GM23338 (cell line): ENCODE measurements around the gene OR51G2. TPM values are rescaled to one million over a fixed set of nuclear protein-coding genes. Genes with fewer than 3 reads are reported as not detected.

Experiments used
- ATAC-seq: fragments of 200-7000 bp; cut with Tn5 transposase; 3 replicates; pipeline ENCODE4 v1.9.1; 2020
- DNase-seq: peaks from one replicate; pipeline ENCODE4 v3.0.0-alpha.2; 2015; ENCODE audit warnings: low spot score
- H2AFZ ChIP-seq: fragments of 200-600 bp; sonication (generic); 2 replicates; pipeline ENCODE4 v1.8.0; 2016; ENCODE audit warnings: antibody characterized with exemption, mild to moderate bottlenecking, moderate library complexity
- H3F3A ChIP-seq: fragments of 200-600 bp; sonication (generic); replicated peaks from 2 replicates; pipeline ENCODE4 v1.8.0; 2017; ENCODE audit warnings: antibody characterized with exemption, mixed run types, low read depth
- H3K27ac ChIP-seq: fragments of 200-600 bp; sonication (generic); 2 replicates; pipeline ENCODE4 v1.6.1; 2016; ENCODE audit warnings: low read depth
- H3K27me3 ChIP-seq: fragments of 200-600 bp; sonication (generic); 2 replicates; pipeline ENCODE4 v1.8.0; 2016; ENCODE audit warnings: mild to moderate bottlenecking, mixed run types, moderate library complexity; ENCODE audit not compliant: insufficient read depth
- H3K36me3 ChIP-seq: fragments of 200-600 bp; sonication (generic); 2 replicates; pipeline ENCODE4 v1.8.0; 2016; ENCODE audit warnings: mild to moderate bottlenecking; ENCODE audit not compliant: insufficient read depth
- H3K4me1 ChIP-seq: fragments of 200-600 bp; sonication (generic); 2 replicates; pipeline ENCODE4 v1.8.0; 2016; ENCODE audit warnings: mild to moderate bottlenecking, moderate library complexity; ENCODE audit not compliant: insufficient read depth
- H3K4me2 ChIP-seq: fragments of 200-600 bp; sonication (generic); 2 replicates; pipeline ENCODE4 v1.7.1; 2017; ENCODE audit warnings: mixed run types
- H3K4me3 ChIP-seq: fragments of 200-600 bp; sonication (generic); 2 replicates; pipeline ENCODE4 v1.6.1; 2016; ENCODE audit warnings: mixed run types
- H3K79me2 ChIP-seq: fragments of 200-600 bp; sonication (generic); replicated peaks from 2 replicates; pipeline ENCODE4 v1.8.0; 2017; ENCODE audit warnings: mild to moderate bottlenecking; ENCODE audit not compliant: insufficient read depth
- H3K9me2 ChIP-seq: fragments of 200-600 bp; sonication (generic); 2 replicates; pipeline ENCODE4 v1.8.0; 2017; ENCODE audit not compliant: insufficient read depth
- H4K20me1 ChIP-seq: fragments of 200-600 bp; sonication (generic); replicated peaks from 2 replicates; pipeline ENCODE4 v1.8.0; 2017; ENCODE audit warnings: mild to moderate bottlenecking; ENCODE audit not compliant: insufficient read depth
- H3K27ac Mint-ChIP-seq: 2 replicates; pipeline ENCODE4 v1.8.0; 2020; ENCODE audit warnings: inconsistent platforms, mild to moderate bottlenecking, moderate library complexity, mixed read lengths
- H3K27me3 Mint-ChIP-seq: 3 replicates; pipeline ENCODE4 v1.8.0; 2022; ENCODE audit warnings: low read depth, mild to moderate bottlenecking, moderate library complexity, mixed read lengths, inconsistent platforms; ENCODE audit not compliant: insufficient read depth, poor library complexity
- H3K36me3 Mint-ChIP-seq: 3 replicates; pipeline ENCODE4 v1.8.0; 2021; ENCODE audit warnings: low read depth, mild to moderate bottlenecking, inconsistent platforms, moderate library complexity, mixed read lengths
- H3K4me1 Mint-ChIP-seq: 3 replicates; pipeline ENCODE4 v1.8.0; 2020; ENCODE audit warnings: mild to moderate bottlenecking, inconsistent platforms, mixed read lengths
- H3K4me3 Mint-ChIP-seq: 3 replicates; pipeline ENCODE4 v1.8.0; 2021; ENCODE audit warnings: moderate library complexity, mild to moderate bottlenecking, inconsistent platforms, mixed read lengths
- H3K9me3 Mint-ChIP-seq: 3 replicates; pipeline ENCODE4 v1.8.0; 2020; ENCODE audit warnings: moderate library complexity, mild to moderate bottlenecking, inconsistent platforms, mixed read lengths
- CREB1 ChIP-seq: fragments of 250-450 bp; sonication (Bioruptor Pico); IDR thresholded peaks from 2 replicates; pipeline ENCODE4 v1.5.0; 2020; ENCODE audit warnings: low read depth, mild to moderate bottlenecking, moderate library complexity
- CTCF ChIP-seq, 2 experiments: fragments of 200-600 bp in 1 of 2; sonication (generic) in 1 of 2; conservative IDR thresholded peaks; 2 replicates each; pipeline versions ENCODE4 v1.5.1 to v1.6.1; 2016 to 2017; ENCODE audit warnings: antibody characterized with exemption in 2 of 2, low read depth in 2 of 2, mild to moderate bottlenecking in 2 of 2, moderate library complexity in 1 of 2
- EZH2 ChIP-seq: fragments of 200-600 bp; sonication (generic); IDR thresholded peaks from one replicate; pipeline ENCODE4 v1.8.0; 2017; ENCODE audit warnings: antibody characterized with exemption, mild to moderate bottlenecking, low read depth; ENCODE audit not compliant: unreplicated experiment
- EZH2phosphoT487 ChIP-seq: fragments of 200-600 bp; sonication (generic); IDR thresholded peaks from one replicate; pipeline ENCODE4 v1.8.1; 2018; ENCODE audit warnings: antibody characterized with exemption; ENCODE audit not compliant: unreplicated experiment
- JUNB ChIP-seq: IDR thresholded peaks from one replicate; pipeline ENCODE4 v1.6.1; 2016; ENCODE audit warnings: antibody characterized with exemption; ENCODE audit not compliant: unreplicated experiment
- NANOG ChIP-seq: IDR thresholded peaks from 2 replicates; pipeline ENCODE4 v1.6.1; 2016; ENCODE audit warnings: antibody characterized with exemption, borderline replicate concordance
- POLR2AphosphoS5 ChIP-seq: IDR thresholded peaks from 2 replicates; pipeline ENCODE4 v1.6.1; 2016; ENCODE audit warnings: antibody characterized with exemption, low read depth
- REST ChIP-seq: IDR thresholded peaks from one replicate; pipeline ENCODE4 v1.6.1; 2018; ENCODE audit warnings: antibody characterized with exemption; ENCODE audit not compliant: unreplicated experiment
- STAT1 ChIP-seq: IDR thresholded peaks from one replicate; pipeline ENCODE4 v1.6.1; 2016; ENCODE audit warnings: antibody characterized with exemption; ENCODE audit not compliant: unreplicated experiment
- ZNF114 ChIP-seq: fragments of 250-450 bp; sonication (Bioruptor Pico); IDR thresholded peaks from 2 replicates; pipeline ENCODE4 v1.5.0; 2020; ENCODE audit warnings: mild to moderate bottlenecking, moderate library complexity
- ZNF331 ChIP-seq: fragments of 250-450 bp; sonication (Bioruptor Pico); IDR thresholded peaks from 2 replicates; pipeline ENCODE4 v1.5.0; 2020; ENCODE audit warnings: low read depth, mild to moderate bottlenecking, moderate library complexity
- ZNF462 ChIP-seq: fragments of 250-450 bp; sonication (Bioruptor Pico); IDR thresholded peaks from 2 replicates; pipeline ENCODE4 v1.5.0; 2020; ENCODE audit warnings: mild to moderate bottlenecking, moderate library complexity
- polyA plus RNA-seq: library from polyadenylated mRNA; unstranded; fragments of >200 nt; fragmentation: Nextera tagmentation; extraction: Ambion mirVana; gene quantifications from 2 replicates; pipeline ENCODE4 v1.2.1, GENCODE V29; 2016
- total RNA-seq: library from RNA; depleted of rRNA; stranded (reverse); fragments of >200 nt; shearing (Covaris generic); gene quantifications from 2 replicates; pipeline ENCODE4 v1.2.3, GENCODE V29; 2014

OR51G2 gene
- total and polyA plus RNA-seq, 2 experiments from 2014 or later = not detected

- no peak for TF ChIP-seq CTCF (conservative IDR thresholded peaks at IDR 0.05; ENCODE audit: low read depth in 2 of 2)
- no peak for TF ChIP-seq EZH2
Observed at GRCh38 chr11:4887591-4887990, 31.6 kb downstream of the OR51G2 start (continued).

GRCh38 chr11:4886186-4886585, 33.0 kb downstream of the OR51G2 start:
- no peak for ATAC-seq
- peaks cover 7% of the 10 kb centered on the region for H3K9me2 ChIP-seq
- H3K79me2 ChIP-seq = no peaks in the 10 kb centered on the region
- H3K4me3 Mint-ChIP-seq = no peak overlapping the region
- H3K27ac ChIP-seq = no peak overlapping the region
- no peaks in the 10 kb centered on the region for H3K36me3 Mint-ChIP-seq
- no peaks in the 10 kb centered on the region for H3F3A ChIP-seq
- H3K27me3 ChIP-seq = no peaks in the 10 kb centered on the region
- no peak overlapping the region for H3K27ac Mint-ChIP-seq
- no peak overlapping the region for H3K4me3 ChIP-seq
- DNase-seq = no peak
- no peaks in the 10 kb centered on the region for H3K9me3 Mint-ChIP-seq
- H3K4me2 ChIP-seq = no peak overlapping the region
- H2AFZ ChIP-seq = no peak overlapping the region
- no peaks in the 10 kb centered on the region for H3K27me3 Mint-ChIP-seq
- H3K4me1 Mint-ChIP-seq = no peaks in the 10 kb centered on the region
- no peaks in the 10 kb centered on the region for H3K4me1 ChIP-seq
- no peaks in the 10 kb centered on the region for H4K20me1 ChIP-seq
- no peaks in the 10 kb centered on the region for H3K36me3 ChIP-seq
- no peak for TF ChIP-seq POLR2AphosphoS5
- TF ChIP-seq ZNF114 (CRISPR knock-in tag) = no peak
- TF ChIP-seq JUNB = no peak
- TF ChIP-seq EZH2 = no peak
- no peak for TF ChIP-seq ZNF462 (CRISPR knock-in tag)
- no peak for TF ChIP-seq STAT1
- TF ChIP-seq EZH2phosphoT487 = no peak
- no peak for TF ChIP-seq CREB1 (CRISPR knock-in tag)
- no peak for TF ChIP-seq NANOG
- TF ChIP-seq REST = no peak
- no peak for TF ChIP-seq CTCF (conservative IDR thresholded peaks at IDR 0.05; ENCODE audit: low read depth in 2 of 2)
- no peak for TF ChIP-seq ZNF331
